Stomach (tissue), 4 donors: ENCODE results near the gene SEZ6L.

Source experiments
- CTCF ChIP-seq, 7 experiments: fragments of 450-650 bp in 4 of 7; fragments of 200-600 bp in 3 of 7; sonication (generic) in 3 of 7; IDR thresholded peaks; one replicate each; pipeline ENCODE4 v1.5.1; 2016 to 2019; ENCODE audit warnings: antibody characterized with exemption in 7 of 7, control low read depth in 2 of 7, mild to moderate bottlenecking in 1 of 7
- POLR2A ChIP-seq, 4 donors: fragments of 450-650 bp; IDR thresholded peaks; one replicate each; pipeline ENCODE4 v1.6.1; 2016; ENCODE audit warnings: antibody characterized with exemption in 4 of 4, control low read depth in 2 of 4, mild to moderate bottlenecking in 1 of 4, moderate library complexity in 1 of 4

GRCh38 chr22:26170112-26170492, 840 bp downstream of the SEZ6L start:
- no peak for TF ChIP-seq CTCF (IDR thresholded peaks at IDR 0.05)
- TF ChIP-seq POLR2A (IDR thresholded peaks at IDR 0.05): no peak
